WI38 (cell line): Measurements from ENCODE around the gene PREX1.
A peak's percentile ranks its signal among the peaks of the same experiment; 100 is the strongest.

ENCODE experiments used
- H3K4me3 ChIP-seq: 2 replicates; pipeline ENCODE4 v1.5.1; 2011; ENCODE audit warnings: low read depth, mild to moderate bottlenecking, control low read depth, low read length
- TF ChIP-seq, protein P1 (sequence below): IDR thresholded peaks from 2 replicates; pipeline ENCODE4 v1.5.1; 2012; ENCODE audit warnings: low read depth, mild to moderate bottlenecking, control low read depth, low read length

The PREX1 gene

GRCh38 chr20:48623176-48623905, 204.5 kb downstream of the PREX1 start:
- H3K4me3 ChIP-seq: no peak overlapping the region
- TF ChIP-seq, protein P1, sequence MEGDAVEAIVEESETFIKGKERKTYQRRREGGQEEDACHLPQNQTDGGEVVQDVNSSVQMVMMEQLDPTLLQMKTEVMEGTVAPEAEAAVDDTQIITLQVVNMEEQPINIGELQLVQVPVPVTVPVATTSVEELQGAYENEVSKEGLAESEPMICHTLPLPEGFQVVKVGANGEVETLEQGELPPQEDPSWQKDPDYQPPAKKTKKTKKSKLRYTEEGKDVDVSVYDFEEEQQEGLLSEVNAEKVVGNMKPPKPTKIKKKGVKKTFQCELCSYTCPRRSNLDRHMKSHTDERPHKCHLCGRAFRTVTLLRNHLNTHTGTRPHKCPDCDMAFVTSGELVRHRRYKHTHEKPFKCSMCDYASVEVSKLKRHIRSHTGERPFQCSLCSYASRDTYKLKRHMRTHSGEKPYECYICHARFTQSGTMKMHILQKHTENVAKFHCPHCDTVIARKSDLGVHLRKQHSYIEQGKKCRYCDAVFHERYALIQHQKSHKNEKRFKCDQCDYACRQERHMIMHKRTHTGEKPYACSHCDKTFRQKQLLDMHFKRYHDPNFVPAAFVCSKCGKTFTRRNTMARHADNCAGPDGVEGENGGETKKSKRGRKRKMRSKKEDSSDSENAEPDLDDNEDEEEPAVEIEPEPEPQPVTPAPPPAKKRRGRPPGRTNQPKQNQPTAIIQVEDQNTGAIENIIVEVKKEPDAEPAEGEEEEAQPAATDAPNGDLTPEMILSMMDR: no peak

DNA sequence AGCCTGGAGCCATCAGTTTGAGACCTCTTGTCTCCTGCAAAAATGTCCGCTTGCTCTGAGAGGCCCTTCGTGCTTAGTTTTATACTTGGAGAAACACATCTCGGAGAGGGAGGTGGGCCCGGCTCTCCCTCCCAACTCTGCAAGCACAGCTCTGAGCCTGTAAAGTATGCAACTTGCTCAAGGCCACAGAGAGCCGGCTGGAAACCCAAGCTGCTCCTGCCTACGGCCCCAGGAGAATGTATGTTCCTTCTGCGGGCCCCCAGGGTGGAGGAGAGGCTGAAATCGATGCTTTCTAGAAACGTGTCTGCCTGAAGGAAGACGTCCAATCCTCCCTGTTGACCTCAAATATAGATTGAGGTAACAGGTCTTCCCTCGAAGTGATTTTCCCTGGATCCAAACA, 205.4 kb downstream of the PREX1 start:
- H3K4me3 ChIP-seq: no peak overlapping the region
- TF ChIP-seq, protein P1: no peak

- H3K4me3 ChIP-seq: no peak overlapping the region
- TF ChIP-seq, protein P1: no peak
Measured at GRCh38 chr20:48621376-48622078, 206.3 kb downstream of the PREX1 start.

DNA sequence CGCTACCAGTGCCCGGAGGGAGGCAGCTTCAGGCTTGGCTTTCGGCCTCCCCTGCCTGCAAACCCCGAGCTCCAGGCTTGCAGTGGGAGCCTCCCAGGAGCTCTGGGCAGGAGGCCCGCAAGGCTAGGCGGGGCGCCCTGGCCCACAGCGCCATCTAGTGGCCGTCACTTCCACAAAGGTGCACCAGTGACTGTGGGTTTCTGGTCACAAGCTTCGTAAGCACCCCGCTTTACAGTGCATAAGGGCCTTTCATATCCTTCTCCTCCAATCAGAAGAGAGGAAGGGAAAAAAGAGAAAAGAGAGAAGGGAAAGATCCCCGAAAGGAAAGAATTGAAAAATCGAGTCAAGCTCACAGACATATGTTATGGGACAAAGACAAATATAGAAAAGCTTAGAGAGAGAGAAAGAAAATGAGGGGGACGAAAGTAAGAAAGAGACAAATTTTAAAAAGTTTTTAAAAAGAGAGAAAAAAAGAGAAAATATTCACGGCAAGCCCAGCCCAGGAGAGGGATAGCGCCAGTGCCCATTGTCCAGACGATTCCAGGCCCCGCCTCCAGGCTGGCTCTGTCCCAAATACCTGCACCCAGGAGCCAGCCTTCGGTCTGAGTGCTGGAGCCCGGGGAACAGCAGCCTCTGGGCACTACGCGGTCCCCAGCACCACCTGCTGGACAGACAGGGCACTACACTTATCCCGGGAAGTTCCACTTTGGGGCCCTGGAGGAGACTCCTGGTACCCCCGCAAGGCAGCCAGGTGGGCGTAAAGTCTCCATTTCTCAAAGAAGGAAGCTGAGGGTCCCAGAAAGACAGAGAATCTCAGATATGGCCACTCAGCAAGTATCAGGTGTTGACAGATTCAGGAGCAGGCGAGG, 207.1 kb downstream of the PREX1 start:
- TF ChIP-seq, protein P1: peak; percentile 98
- no peak overlapping the region for H3K4me3 ChIP-seq

GRCh38 chr20:48620154-48620506, 207.7 kb downstream of the PREX1 start:
- no peak overlapping the region for H3K4me3 ChIP-seq
- TF ChIP-seq, protein P1: no peak

DNA sequence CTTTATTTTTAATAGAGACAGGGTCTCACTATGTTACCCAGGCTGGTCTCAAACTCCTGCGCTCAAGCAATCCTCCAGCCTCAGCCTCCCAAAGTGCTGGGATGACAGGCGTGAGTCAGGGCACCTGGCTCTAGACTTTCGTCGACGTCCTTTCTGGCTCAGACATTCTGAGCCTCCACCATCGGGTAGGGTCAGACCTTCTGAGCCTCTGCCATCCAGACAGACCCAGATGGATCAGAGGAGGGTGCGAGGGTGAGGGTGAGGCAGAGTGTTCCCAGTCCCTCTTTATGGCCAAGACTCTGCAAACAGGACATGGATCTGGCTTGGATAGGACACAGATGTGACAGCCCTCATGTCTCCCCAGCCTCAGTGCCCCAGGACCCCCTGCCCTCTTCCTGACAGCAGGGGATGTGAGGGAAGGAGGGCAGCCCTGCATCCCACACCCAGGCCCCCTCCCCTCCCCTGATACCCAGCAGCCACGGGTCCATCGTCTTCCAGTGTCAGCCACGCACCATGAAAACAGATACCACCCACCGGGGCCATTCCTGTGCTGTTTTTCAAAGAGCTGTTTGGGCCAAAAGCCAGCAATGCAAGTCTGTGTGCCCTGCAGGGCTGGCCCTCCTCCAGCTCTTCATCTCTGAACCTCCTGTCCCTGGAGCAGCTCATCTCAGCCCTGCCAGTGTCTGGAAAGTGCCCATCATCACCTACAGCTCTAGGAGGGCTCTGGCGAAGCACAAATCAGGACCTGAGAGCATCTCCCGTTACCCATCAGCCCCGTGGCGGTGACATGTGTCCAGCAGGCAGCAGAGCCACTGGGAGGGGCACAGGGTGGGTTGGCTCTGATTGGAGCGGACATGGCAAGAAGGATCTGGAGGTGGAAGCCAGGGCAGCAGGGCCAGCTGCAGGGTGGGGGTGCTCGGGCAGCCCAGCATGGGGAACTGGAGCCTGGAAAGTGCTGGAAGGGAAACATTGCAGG, 208.4 kb downstream of the PREX1 start:
- H3K4me3 ChIP-seq: no peak overlapping the region
- TF ChIP-seq, protein P1: no peak
